HEK293T (cell line): Measurements from ENCODE around the gene AGPAT4.
A peak's percentile ranks its signal among the peaks of the same experiment; 100 is the strongest.
"Not testable (repeated sequence)": the region's sequence is repeated elsewhere in the genome, so short reads cannot be mapped to it uniquely, and the experiment has no call there.

Source experiments
- CTCF ChIA-PET: fragments of 350-600 bp; formaldehyde crosslinking; extraction: SDS; loops from one replicate; lab custom pipeline; 2021; ENCODE audit warnings: antibody characterized with exemption, inconsistent platforms; lab: Yijun Ruan, JAX
- POLR2A ChIA-PET: fragments of 350-600 bp; formaldehyde crosslinking; extraction: SDS; loops from one replicate; lab custom pipeline; 2020; ENCODE audit warnings: antibody characterized with exemption, inconsistent platforms; lab: Yijun Ruan, JAX
- DNase-seq: peaks from one replicate; pipeline ENCODE4 v3.0.0; 2012; ENCODE audit warnings: mixed read lengths; ENCODE audit errors: extremely low spot score
- ARNT ChIP-seq: fragments of 450-650 bp; IDR thresholded peaks from 2 replicates; pipeline ENCODE4 v1.6.1; 2017; ENCODE audit warnings: mild to moderate bottlenecking
- BHLHE40 ChIP-seq: fragments of 450-650 bp; IDR thresholded peaks from 2 replicates; pipeline ENCODE4 v1.6.1; 2016; ENCODE audit warnings: mild to moderate bottlenecking, moderate library complexity, borderline replicate concordance
- CTBP1 ChIP-seq: fragments of 450-650 bp; IDR thresholded peaks from 2 replicates; pipeline ENCODE4 v1.6.1; 2016; ENCODE audit warnings: borderline replicate concordance
- ELF4 ChIP-seq: fragments of 450-650 bp; IDR thresholded peaks from 2 replicates; pipeline ENCODE4 v1.6.1; 2017; ENCODE audit warnings: antibody characterized with exemption
- FOXA1 ChIP-seq: fragments of 450-650 bp; IDR thresholded peaks from 2 replicates; pipeline ENCODE4 v1.6.1; 2016; ENCODE audit warnings: mild to moderate bottlenecking
- FOXK2 ChIP-seq: fragments of 450-650 bp; IDR thresholded peaks from 2 replicates; pipeline ENCODE4 v1.6.1; 2016; ENCODE audit warnings: mild to moderate bottlenecking
- FOXM1 ChIP-seq: fragments of 450-650 bp; IDR thresholded peaks from 2 replicates; pipeline ENCODE4 v1.6.1; 2017; ENCODE audit warnings: mild to moderate bottlenecking, borderline replicate concordance
- HDGF ChIP-seq: fragments of 450-650 bp; IDR thresholded peaks from 2 replicates; pipeline ENCODE4 v1.6.1; 2017; ENCODE audit warnings: antibody characterized with exemption, borderline replicate concordance
- L3MBTL2 ChIP-seq: fragments of 450-650 bp; conservative IDR thresholded peaks from 2 replicates; pipeline ENCODE4 v1.6.1; 2016; ENCODE audit warnings: mild to moderate bottlenecking
- LEF1 ChIP-seq: fragments of 450-650 bp; IDR thresholded peaks from 2 replicates; pipeline ENCODE4 v1.6.1; 2017; ENCODE audit warnings: mild to moderate bottlenecking, borderline replicate concordance
- NFRKB ChIP-seq: fragments of 450-650 bp; IDR thresholded peaks from 2 replicates; pipeline ENCODE4 v1.6.1; 2016; ENCODE audit warnings: mild to moderate bottlenecking, moderate library complexity
- PKNOX1 ChIP-seq: fragments of 450-650 bp; IDR thresholded peaks from 2 replicates; pipeline ENCODE4 v1.6.1; 2016
- SP1 ChIP-seq: fragments of 450-650 bp; IDR thresholded peaks from 2 replicates; pipeline ENCODE4 v1.6.1; 2017
- SUZ12 ChIP-seq: fragments of 450-650 bp; IDR thresholded peaks from 2 replicates; pipeline ENCODE4 v1.6.1; 2016; ENCODE audit warnings: mild to moderate bottlenecking
- TARDBP ChIP-seq: fragments of 450-650 bp; IDR thresholded peaks from 2 replicates; pipeline ENCODE4 v1.6.1; 2016
- ZNF384 ChIP-seq: fragments of 450-650 bp; IDR thresholded peaks from 2 replicates; pipeline ENCODE4 v1.6.1; 2016

AGPAT4 gene

GRCh38 chr6:161313940-161314509 lies 40.2 kb upstream of the AGPAT4 start:
- DNase-seq, result no peak
- ChIA-PET POLR2A (no interaction called here), CTCF (no interaction called here)
- no peak for TF ChIP-seq HDGF
- TF ChIP-seq FOXK2, result no peak
- no peak for TF ChIP-seq LEF1
- no peak for TF ChIP-seq TARDBP
- TF ChIP-seq ELF4, result no peak
- no peak for TF ChIP-seq PKNOX1
- no peak for TF ChIP-seq L3MBTL2
- TF ChIP-seq FOXA1, result no peak
- no peak for TF ChIP-seq ARNT
- TF ChIP-seq NFRKB, result no peak
- no peak for TF ChIP-seq FOXM1
- no peak for TF ChIP-seq SP1
- TF ChIP-seq CTBP1, result no peak
- no peak for TF ChIP-seq BHLHE40
- no peak for TF ChIP-seq ZNF384

- DNase-seq, POLR2A ChIA-PET, CTCF ChIA-PET: not testable (repeated sequence)
Observed at GRCh38 chr6:161313475-161313874, 39.6 kb upstream of the AGPAT4 start.

- CTCF ChIA-PET, DNase-seq, POLR2A ChIA-PET: not testable (repeated sequence)
Observed at GRCh38 chr6:161309774-161310173, 35.9 kb upstream of the AGPAT4 start.

- POLR2A ChIA-PET, result no interaction called here
- DNase-seq, result no peak
- CTCF ChIA-PET, result no interaction called here
- TF ChIP-seq FOXM1 (no peak), L3MBTL2 (0 out of 2 replicates have a peak, but pooled peaks have one; percentile 21)
Observed at GRCh38 chr6:161308075-161308655, 34.3 kb upstream of the AGPAT4 start.

- no peak for DNase-seq
- CTCF ChIA-PET, result no interaction called here
- no peak for TF ChIP-seq NFRKB
- no peak for TF ChIP-seq BHLHE40
- no peak for TF ChIP-seq FOXA1
- no peak for TF ChIP-seq SUZ12
- no peak for TF ChIP-seq PKNOX1
- no peak for TF ChIP-seq LEF1
- POLR2A ChIA-PET, result no interaction called here
Observed at GRCh38 chr6:161305860-161306259, 32.0 kb upstream of the AGPAT4 start.

GRCh38 chr6:161303628-161304340 lies 29.9 kb upstream of the AGPAT4 start:
- ChIA-PET CTCF (no interaction called here), POLR2A (no interaction called here)
- DNase-seq, result no peak
- no peak for TF ChIP-seq L3MBTL2
- TF ChIP-seq SUZ12, result no peak
- TF ChIP-seq FOXM1, result no peak
- TF ChIP-seq ZNF384, result no peak

- POLR2A ChIA-PET, result no interaction called here
- CTCF ChIA-PET, result no interaction called here
- TF ChIP-seq L3MBTL2 (no peak), ARNT (no peak), ELF4 (no peak), PKNOX1 (no peak), CTBP1 (no peak), FOXA1 (no peak), SP1 (no peak), SUZ12 (no peak), HDGF (no peak), FOXK2 (no peak), FOXM1 (no peak), BHLHE40 (no peak), TARDBP (no peak), NFRKB (no peak), ZNF384 (no peak), LEF1 (no peak)
- DNase-seq, result no peak
Observed at GRCh38 chr6:161302949-161303348, 29.1 kb upstream of the AGPAT4 start.
